GM19468 (cell line): ENCODE measurements around the gene WFDC9.
"Not testable (repeated sequence)": the region's sequence is repeated elsewhere in the genome, so short reads cannot be mapped to it uniquely, and the experiment has no call there.

Source experiments
- ATAC-seq: cut with Tn5 transposase; IDR thresholded peaks from one replicate; pipeline ENCODE4 v1.9.1; 2021; ENCODE audit warnings: mild to moderate bottlenecking, moderate library complexity, moderate number of reproducible peaks; ENCODE audit not compliant: unreplicated experiment; ENCODE audit errors: extremely low read depth

The WFDC9 gene

GRCh38 chr20:45593498-45593897 is 37.6 kb downstream of the WFDC9 start:
- ATAC-seq, result no peak

DNA sequence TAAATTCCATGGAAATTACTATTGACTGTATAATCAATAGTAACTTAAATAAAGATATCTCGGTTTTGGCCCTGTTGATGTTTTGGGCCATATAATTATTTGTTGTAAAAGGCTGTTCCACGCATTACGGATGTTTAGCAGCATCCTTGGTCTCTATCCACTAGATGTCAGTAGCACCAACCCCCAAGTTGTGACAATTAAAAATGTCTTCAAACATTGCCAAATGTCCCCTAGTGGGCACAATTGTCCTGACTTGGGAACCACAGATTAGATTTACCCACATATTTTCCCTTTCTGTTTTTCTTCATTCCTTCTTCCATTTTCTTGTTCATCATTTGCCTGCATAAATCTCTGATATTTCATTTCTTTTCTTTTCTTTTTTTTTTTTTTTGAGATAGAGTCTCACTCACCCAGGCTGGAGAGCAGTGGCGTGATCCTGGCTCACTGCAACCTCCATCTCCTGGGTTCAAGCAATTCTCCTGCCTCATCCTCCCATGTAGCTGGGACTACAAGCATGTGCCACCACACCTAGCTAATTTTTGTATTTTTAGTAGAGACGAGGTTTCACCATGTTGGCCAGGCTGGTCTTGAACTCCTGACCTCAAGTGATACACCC is 38.4 kb downstream of the WFDC9 start:
- no peak for ATAC-seq

GRCh38 chr20:45589725-45590124 is 41.4 kb downstream of the WFDC9 start:
- no peak for ATAC-seq

- no peak for ATAC-seq
Observed at GRCh38 chr20:45588800-45589199, 42.3 kb downstream of the WFDC9 start.

DNA sequence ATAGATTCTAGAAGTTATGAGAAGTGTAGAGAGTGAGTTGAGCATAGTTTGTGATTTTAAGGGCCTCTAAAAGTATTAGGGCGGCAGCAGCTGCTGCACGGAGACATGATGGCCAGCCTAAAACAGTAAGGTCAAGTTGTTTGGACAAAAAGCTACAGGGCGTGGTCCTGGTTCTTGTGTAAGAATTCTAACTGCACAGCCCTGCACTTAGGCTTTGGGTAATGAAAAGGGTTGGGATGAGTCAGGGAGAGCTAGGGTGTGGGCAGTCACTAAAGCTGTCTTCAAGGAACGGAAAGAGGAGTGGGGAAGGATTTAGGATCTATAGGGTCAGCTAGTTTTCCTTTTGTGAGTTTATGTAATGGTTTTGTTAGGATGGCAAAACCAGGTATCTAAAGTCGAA is 45.1 kb downstream of the WFDC9 start:
- not testable (repeated sequence) for ATAC-seq

GRCh38 chr20:45584294-45584693 is 46.8 kb downstream of the WFDC9 start:
- not testable (repeated sequence) for ATAC-seq

DNA sequence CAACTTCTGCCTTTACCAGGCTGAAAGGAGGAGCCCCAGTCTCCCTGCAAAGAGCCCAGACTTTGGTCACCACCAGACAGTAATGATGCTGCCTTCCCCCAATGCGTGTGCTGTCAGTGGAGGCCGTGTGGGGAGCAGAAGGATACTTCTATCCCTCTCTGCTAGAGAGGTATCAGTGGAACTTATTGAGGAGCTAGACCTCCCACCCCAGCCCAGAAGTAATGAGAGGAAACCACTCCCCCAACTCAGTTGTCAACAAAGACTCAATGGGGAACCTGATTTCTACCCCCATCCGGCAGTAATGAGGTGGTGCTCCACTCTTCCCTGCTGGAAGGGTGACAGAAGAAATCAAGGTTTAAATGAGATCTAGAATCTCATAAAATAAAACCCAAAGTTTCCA is 47.6 kb downstream of the WFDC9 start:
- ATAC-seq, result no peak

- ATAC-seq, result no peak
Observed at GRCh38 chr20:45581702-45582101, 49.4 kb downstream of the WFDC9 start.

GRCh38 chr20:45579184-45579583 is 51.9 kb downstream of the WFDC9 start, which contains the start of gene WFDC8:
Gene WFDC8 (minus strand): TSS chr20:45579284. CDS start chr20:45579247, 37 bp downstream.
- no peak for ATAC-seq

DNA sequence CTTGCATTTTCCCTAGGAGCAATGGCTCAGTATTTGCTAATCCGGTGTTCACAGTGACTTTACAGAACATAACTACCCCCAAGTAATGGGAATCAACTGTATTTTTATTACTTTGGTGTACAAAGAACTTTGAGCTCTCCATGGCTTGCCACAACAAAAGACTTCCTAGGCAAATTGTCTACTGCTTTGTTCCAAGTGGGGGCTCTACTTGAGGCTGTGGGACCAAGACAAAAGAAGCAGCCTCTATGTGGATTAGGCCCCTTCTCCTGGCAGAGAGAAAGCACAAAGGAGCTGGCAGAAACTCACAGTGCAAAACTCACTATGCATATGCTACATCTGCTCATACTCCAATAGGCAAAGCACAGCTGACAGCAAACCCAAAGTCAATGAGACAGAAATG is 52.9 kb downstream of the WFDC9 start:
- ATAC-seq, result no peak

- ATAC-seq, result no peak
Observed at GRCh38 chr20:45576995-45577394, 54.1 kb downstream of the WFDC9 start.

DNA sequence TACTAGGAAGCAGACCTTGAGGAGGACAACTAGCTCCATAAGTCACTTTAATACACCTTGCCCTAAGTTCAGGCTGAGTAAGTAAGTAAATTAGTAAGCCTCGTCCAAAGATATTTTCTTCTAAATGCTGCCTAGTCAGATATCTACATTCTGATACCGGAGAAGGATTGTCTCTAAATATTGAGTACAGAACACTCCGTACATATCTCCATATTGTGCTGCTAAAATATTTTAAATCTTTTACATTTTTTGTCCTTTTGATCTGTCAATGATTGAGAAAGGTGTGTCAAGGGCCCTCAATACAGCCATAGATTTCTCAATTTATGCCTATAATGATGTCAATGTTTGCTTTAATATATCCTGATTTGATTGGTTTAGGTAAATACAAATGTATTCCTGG is 55.2 kb downstream of the WFDC9 start:
- ATAC-seq, result no peak

GRCh38 chr20:45569650-45570049 is 61.4 kb downstream of the WFDC9 start:
- not testable (repeated sequence) for ATAC-seq

GRCh38 chr20:45564760-45565276 is 66.3 kb downstream of the WFDC9 start:
- ATAC-seq, result no peak
